CD4-positive, alpha-beta memory T cell (primary cell): ENCODE results near the gene KCNJ4. TPM values are rescaled to one million over a fixed set of nuclear protein-coding genes. Genes with fewer than 3 reads are reported as not detected.

Experiments used
- CTCF ChIA-PET: fragments of 350-600 bp; sonication (Branson Sonifier 250); formaldehyde crosslinking; loops from one replicate; lab custom pipeline; 2021; ENCODE audit warnings: inconsistent platforms; ENCODE audit not compliant: partially characterized antibody; lab: Charles Lee
- POLR2A ChIA-PET: fragments of 350-600 bp; sonication (Branson Sonifier 250); formaldehyde crosslinking; loops from one replicate; lab custom pipeline; 2021; ENCODE audit not compliant: partially characterized antibody; lab: Charles Lee
- DNase-seq, 5 donors: peaks; one replicate each; pipeline versions ENCODE4 v3.0.0 to v3.0.0-alpha.2; 2020 to 2022; ENCODE audit warnings: mixed read lengths in 1 of 5
- H3K27ac ChIP-seq: one replicate; pipeline ENCODE4 v1.7.0; 2013; ENCODE audit warnings: low read depth, low read length
- H3K27me3 ChIP-seq: 2 replicates; pipeline ENCODE4 v1.7.0; 2013; ENCODE audit warnings: mild to moderate bottlenecking, low read length, moderate library complexity; ENCODE audit not compliant: insufficient read depth
- H3K36me3 ChIP-seq: 2 replicates; pipeline ENCODE4 v1.7.0; 2013; ENCODE audit warnings: mild to moderate bottlenecking, low read length, moderate library complexity; ENCODE audit not compliant: insufficient read depth
- H3K4me1 ChIP-seq: 2 replicates; pipeline ENCODE4 v1.7.0; 2013; ENCODE audit warnings: mild to moderate bottlenecking, low read length, moderate library complexity; ENCODE audit not compliant: insufficient read depth
- H3K4me3 ChIP-seq, 2 donors: one replicate each; pipeline ENCODE4 v1.7.0; 2013; ENCODE audit warnings: low read length in 2 of 2, mild to moderate bottlenecking in 1 of 2
- H3K9me3 ChIP-seq, 2 donors: one replicate each; pipeline ENCODE4 v1.7.0; 2013; ENCODE audit warnings: low read length in 2 of 2, control low read depth in 1 of 2; ENCODE audit not compliant: control insufficient read depth in 1 of 2
- H3K27ac Mint-ChIP-seq, 7 donors: one replicate each; pipeline ENCODE4 v1.8.0; 2020 to 2021; ENCODE audit warnings: mixed read lengths in 7 of 7, mild to moderate bottlenecking in 6 of 7, inconsistent platforms in 3 of 7, moderate library complexity in 3 of 7
- H3K27me3 Mint-ChIP-seq, 2 donors: one replicate each; pipeline ENCODE4 v1.8.0; 2020 to 2021; ENCODE audit warnings: mixed read lengths in 2 of 2
- H3K36me3 Mint-ChIP-seq, 2 donors: one replicate each; pipeline ENCODE4 v1.8.0; 2020 to 2021; ENCODE audit warnings: mixed read lengths in 2 of 2, inconsistent platforms in 1 of 2, mild to moderate bottlenecking in 1 of 2
- H3K4me1 Mint-ChIP-seq, 4 donors: one replicate each; pipeline ENCODE4 v1.8.0; 2020 to 2021; ENCODE audit warnings: mixed read lengths in 4 of 4, mild to moderate bottlenecking in 1 of 4
- H3K4me3 Mint-ChIP-seq, 8 donors: one replicate each; pipeline ENCODE4 v1.8.0; 2020 to 2021; ENCODE audit warnings: mixed read lengths in 8 of 8, mild to moderate bottlenecking in 7 of 8, moderate library complexity in 6 of 8, inconsistent platforms in 3 of 8
- H3K9me3 Mint-ChIP-seq, 8 donors: one replicate each; pipeline ENCODE4 v1.8.0; 2020 to 2021; ENCODE audit warnings: mixed read lengths in 8 of 8, mild to moderate bottlenecking in 5 of 8, inconsistent platforms in 3 of 8, moderate library complexity in 1 of 8
- intact Hi-C: fragments of 100-400 bp; cut with micrococcal nuclease; formaldehyde crosslinking; loops from one replicate; pipeline ENCODE4 v1.15.1; 2023
- polyA plus RNA-seq, 2 donors: library from polyadenylated mRNA; unstranded; fragments of 300-500 nt; fragmentation: Illumina TruSeq; gene quantifications; one replicate each; pipeline ENCODE4 v1.2.3, GENCODE V29; 2021
- total RNA-seq, 2 experiments: library from RNA; stranded (reverse); gene quantifications; one replicate each; pipeline ENCODE4 v1.2.3, GENCODE V29; 2021

Gene KCNJ4
- total and polyA plus RNA-seq, 4 experiments from 2014 or later, result not detected

DNA sequence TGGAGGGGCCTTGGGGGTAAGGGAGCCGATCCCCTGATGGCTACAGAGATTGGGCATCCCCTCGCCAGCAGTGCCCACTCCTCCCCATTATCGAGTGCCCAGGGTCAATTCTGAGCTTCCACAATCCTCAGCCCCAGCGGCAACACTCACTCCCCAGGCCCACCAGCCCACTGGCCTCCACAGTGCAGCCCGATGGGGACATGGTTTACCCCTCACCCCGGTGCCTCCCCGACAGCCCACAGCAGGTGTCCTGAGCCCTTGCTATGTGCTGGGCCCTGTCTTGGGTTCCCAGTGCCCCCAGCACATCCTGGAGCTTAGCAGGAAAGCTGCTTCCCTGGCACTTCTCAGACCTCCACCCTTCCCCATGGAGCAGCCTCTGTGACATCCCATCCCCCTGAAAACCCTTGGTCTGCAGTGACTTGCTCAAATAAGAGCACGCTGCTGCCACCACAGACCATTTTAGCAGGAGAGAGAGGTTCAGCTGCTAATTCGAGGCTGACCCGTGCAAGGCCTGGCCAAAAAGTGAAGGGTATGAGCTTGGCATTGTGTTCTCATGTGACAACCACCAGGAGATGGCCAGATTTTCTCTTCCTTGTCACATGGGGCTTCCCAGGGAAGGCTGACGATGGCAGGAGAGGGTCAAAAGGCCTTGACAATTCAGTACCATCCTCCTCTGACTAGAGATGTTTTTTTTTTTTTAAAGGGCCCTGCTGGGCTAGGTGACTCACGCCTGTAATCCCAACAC is 23.6 kb downstream of the KCNJ4 start:
- peaks cover 0 to 1% (median 0%) of the 10 kb centered on the region in 8 donors for H3K9me3 Mint-ChIP-seq
- intact Hi-C loops, result no loop called here
- Histone ChIP-seq H3K9me3 (no peaks in the 10 kb centered on the region), H3K27ac (no peak overlapping the region), H3K36me3 (no peaks in the 10 kb centered on the region), H3K27me3 (no peaks in the 10 kb centered on the region), H3K4me1 (no peaks in the 10 kb centered on the region), H3K4me3 (no peak overlapping the region)
- no peak overlapping the region for H3K4me3 Mint-ChIP-seq
- H3K27me3 Mint-ChIP-seq, result peaks cover under 1 to 2% of the 10 kb centered on the region in 2 donors
- peak overlapping the region in 1 of 7 donors; percentile 25 for H3K27ac Mint-ChIP-seq
- H3K4me1 Mint-ChIP-seq, result no peaks in the 10 kb centered on the region
- no peak for DNase-seq
- CTCF ChIA-PET, result no interaction called here
- POLR2A ChIA-PET, result no interaction called here
- no peaks in the 10 kb centered on the region for H3K36me3 Mint-ChIP-seq

DNA sequence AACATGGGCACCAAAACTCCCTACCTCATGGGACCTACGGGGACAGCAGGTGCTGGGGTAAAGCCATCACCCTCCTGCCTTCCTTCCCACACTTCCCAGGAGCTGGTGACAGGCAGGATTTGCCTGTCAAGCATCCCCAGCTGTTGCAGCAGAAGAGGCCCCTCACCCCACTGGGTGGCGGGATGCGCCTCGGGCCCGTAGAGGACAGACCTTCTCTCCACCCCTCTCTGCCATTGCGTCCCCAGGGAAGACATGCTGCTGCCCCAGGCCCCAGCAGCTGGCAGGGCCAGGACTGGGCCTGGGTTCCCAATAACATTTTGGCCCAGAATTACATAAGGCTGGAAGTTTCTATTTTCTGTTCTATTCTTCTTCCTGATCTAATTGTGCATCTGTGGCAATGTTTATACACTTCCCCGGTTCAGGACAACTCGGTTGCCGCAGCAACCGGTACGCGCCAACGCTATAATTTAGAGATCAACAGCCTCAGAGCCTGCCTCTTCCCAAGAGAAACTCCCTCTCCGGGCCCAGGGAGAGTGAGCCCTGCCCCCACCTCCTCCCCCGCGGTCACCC is 25.4 kb downstream of the KCNJ4 start:
- no peaks in the 10 kb centered on the region for H3K36me3 ChIP-seq
- H3K27ac Mint-ChIP-seq, result no peak overlapping the region
- ChIA-PET POLR2A (no interaction called here), CTCF (no interaction called here)
- peaks cover 0 to 2% of the 10 kb centered on the region in 2 donors for H3K27me3 Mint-ChIP-seq
- H3K9me3 ChIP-seq, result no peaks in the 10 kb centered on the region
- no peaks in the 10 kb centered on the region for H3K4me1 ChIP-seq
- no peak for DNase-seq
- no peaks in the 10 kb centered on the region for H3K36me3 Mint-ChIP-seq
- no peak overlapping the region for H3K4me3 Mint-ChIP-seq
- intact Hi-C loops, result no loop called here
- H3K9me3 Mint-ChIP-seq, result peaks cover 0 to 1% (median 0%) of the 10 kb centered on the region in 8 donors
- no peak overlapping the region for H3K27ac ChIP-seq
- H3K27me3 ChIP-seq, result no peaks in the 10 kb centered on the region
- no peak overlapping the region for H3K4me3 ChIP-seq
- H3K4me1 Mint-ChIP-seq, result no peaks in the 10 kb centered on the region

DNA sequence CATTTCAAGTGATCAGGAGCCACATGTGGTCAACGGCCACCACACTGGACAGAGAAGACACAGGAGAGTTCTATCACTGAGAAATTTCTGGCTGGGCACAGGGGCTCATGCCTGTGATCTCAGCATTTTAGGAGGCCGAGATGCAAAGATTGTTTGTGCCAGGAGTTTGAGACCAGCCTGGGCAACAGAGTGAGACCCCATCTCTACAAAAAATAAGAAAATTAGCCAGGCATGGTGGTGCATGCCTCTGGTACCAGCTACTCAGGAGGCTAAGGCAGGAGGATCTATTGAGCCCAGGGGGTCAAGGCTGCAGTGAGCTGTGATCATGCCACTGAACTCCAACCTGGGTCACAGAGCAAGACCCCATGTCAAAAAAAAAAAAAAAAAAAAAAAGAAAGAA is 26.3 kb downstream of the KCNJ4 start:
- no peaks in the 10 kb centered on the region for H3K36me3 Mint-ChIP-seq
- H3K4me1 Mint-ChIP-seq, result no peaks in the 10 kb centered on the region
- ChIA-PET POLR2A (no interaction called here), CTCF (no interaction called here)
- Histone ChIP-seq H3K27ac (no peak overlapping the region), H3K4me3 (no peak overlapping the region), H3K9me3 (no peaks in the 10 kb centered on the region), H3K36me3 (no peaks in the 10 kb centered on the region), H3K4me1 (no peaks in the 10 kb centered on the region), H3K27me3 (no peaks in the 10 kb centered on the region)
- no peak overlapping the region for H3K27ac Mint-ChIP-seq
- no peak overlapping the region for H3K4me3 Mint-ChIP-seq
- intact Hi-C loops, result no loop called here
- DNase-seq, result no peak
- H3K9me3 Mint-ChIP-seq, result peaks cover 0 to 1% (median 0%) of the 10 kb centered on the region in 8 donors
- no peaks in the 10 kb centered on the region for H3K27me3 Mint-ChIP-seq

DNA sequence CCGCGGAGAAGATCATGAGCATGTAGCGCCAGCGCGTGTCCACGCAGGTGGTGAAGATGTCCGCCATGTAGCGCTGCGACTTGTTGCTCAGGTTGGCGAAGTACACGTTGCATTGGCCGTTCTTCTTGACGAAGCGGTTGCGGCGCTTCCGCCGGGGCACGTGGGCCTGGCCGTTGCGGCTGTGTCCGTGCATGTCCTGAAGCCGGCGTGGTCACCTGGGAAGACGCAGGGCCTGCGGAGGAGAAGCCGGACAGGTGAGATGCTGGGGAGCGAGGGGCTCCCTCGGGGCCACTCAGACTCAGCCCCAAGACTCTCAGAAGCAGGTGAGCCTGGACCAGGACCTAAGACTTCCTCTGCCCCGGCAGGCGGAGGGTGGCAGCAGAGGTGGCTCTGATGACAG is 27.1 kb downstream of the KCNJ4 start:
- ChIA-PET POLR2A (no interaction called here), CTCF (no interaction called here)
- peaks cover 0 to 1% (median 0%) of the 10 kb centered on the region in 8 donors for H3K9me3 Mint-ChIP-seq
- no peaks in the 10 kb centered on the region for H3K27me3 Mint-ChIP-seq
- Histone ChIP-seq H3K9me3 (no peaks in the 10 kb centered on the region), H3K36me3 (no peaks in the 10 kb centered on the region), H3K27ac (no peak overlapping the region), H3K4me1 (no peaks in the 10 kb centered on the region), H3K27me3 (no peaks in the 10 kb centered on the region), H3K4me3 (no peak overlapping the region)
- no peak overlapping the region for H3K4me3 Mint-ChIP-seq
- no peaks in the 10 kb centered on the region for H3K4me1 Mint-ChIP-seq
- no peaks in the 10 kb centered on the region for H3K36me3 Mint-ChIP-seq
- no peak overlapping the region for H3K27ac Mint-ChIP-seq
- intact Hi-C loops, result no loop called here
- DNase-seq, result no peak

DNA sequence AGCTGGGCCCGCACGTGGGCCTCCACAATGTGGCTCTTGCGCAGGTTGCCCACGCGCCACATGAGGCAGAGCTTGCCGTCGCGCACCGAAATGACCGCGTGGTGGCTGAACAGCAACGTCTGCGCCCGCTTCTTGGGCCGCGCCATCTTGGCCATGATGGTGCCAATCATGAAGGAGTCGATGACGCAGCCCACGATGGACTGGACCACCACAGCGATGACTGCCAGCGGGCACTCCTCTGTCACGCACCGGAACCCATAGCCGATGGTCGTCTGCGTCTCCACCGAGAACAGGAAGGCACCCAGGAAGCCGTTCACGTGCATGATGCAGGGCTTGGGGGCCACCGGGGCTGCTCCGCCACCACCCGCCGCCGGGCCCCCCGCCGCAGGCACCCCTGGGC is 27.5 kb downstream of the KCNJ4 start:
- no peaks in the 10 kb centered on the region for H3K36me3 ChIP-seq
- intact Hi-C loops, result no loop called here
- no peak overlapping the region for H3K27ac Mint-ChIP-seq
- no peak overlapping the region for H3K4me3 Mint-ChIP-seq
- no peaks in the 10 kb centered on the region for H3K4me1 ChIP-seq
- ChIA-PET CTCF (no interaction called here), POLR2A (no interaction called here)
- H3K27me3 ChIP-seq, result no peaks in the 10 kb centered on the region
- no peak for DNase-seq
- H3K27me3 Mint-ChIP-seq, result no peaks in the 10 kb centered on the region
- H3K9me3 Mint-ChIP-seq, result peaks cover 0 to 1% (median 0%) of the 10 kb centered on the region in 8 donors
- no peaks in the 10 kb centered on the region for H3K36me3 Mint-ChIP-seq
- no peaks in the 10 kb centered on the region for H3K4me1 Mint-ChIP-seq
- no peak overlapping the region for H3K4me3 ChIP-seq
- no peak overlapping the region for H3K27ac ChIP-seq
- H3K9me3 ChIP-seq, result no peaks in the 10 kb centered on the region

DNA sequence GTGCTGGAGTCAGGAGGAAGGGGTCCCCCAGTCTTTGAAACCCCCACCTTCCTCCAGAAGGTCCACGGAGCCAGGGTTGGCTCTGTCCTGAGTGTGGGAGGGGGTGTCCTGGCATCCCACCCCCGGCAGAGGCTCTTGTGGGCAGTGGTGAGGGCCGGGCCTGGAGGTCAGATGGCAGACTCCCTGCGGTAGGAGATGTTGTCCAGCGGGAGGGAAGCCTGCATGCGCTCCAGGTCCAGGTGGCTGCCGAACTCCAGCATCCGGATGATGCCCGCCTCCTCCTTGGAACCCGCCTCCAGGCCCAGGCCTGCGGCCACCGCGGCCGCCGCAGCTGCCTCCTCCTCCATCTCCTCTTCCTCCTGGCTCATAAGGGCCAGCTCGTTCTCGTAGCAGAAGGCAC is 28.4 kb downstream of the KCNJ4 start:
- H3K36me3 Mint-ChIP-seq, result no peaks in the 10 kb centered on the region
- Histone ChIP-seq H3K27me3 (no peaks in the 10 kb centered on the region), H3K27ac (no peak overlapping the region), H3K9me3 (no peaks in the 10 kb centered on the region), H3K36me3 (no peaks in the 10 kb centered on the region), H3K4me1 (no peaks in the 10 kb centered on the region), H3K4me3 (no peak overlapping the region)
- H3K9me3 Mint-ChIP-seq, result peaks cover 0 to 1% (median 0%) of the 10 kb centered on the region in 8 donors
- no peaks in the 10 kb centered on the region for H3K27me3 Mint-ChIP-seq
- H3K4me1 Mint-ChIP-seq, result no peaks in the 10 kb centered on the region
- no peak for DNase-seq
- no peak overlapping the region for H3K27ac Mint-ChIP-seq
- intact Hi-C loops, result no loop called here
- ChIA-PET POLR2A (no interaction called here), CTCF (no interaction called here)
- H3K4me3 Mint-ChIP-seq, result no peak overlapping the region

DNA sequence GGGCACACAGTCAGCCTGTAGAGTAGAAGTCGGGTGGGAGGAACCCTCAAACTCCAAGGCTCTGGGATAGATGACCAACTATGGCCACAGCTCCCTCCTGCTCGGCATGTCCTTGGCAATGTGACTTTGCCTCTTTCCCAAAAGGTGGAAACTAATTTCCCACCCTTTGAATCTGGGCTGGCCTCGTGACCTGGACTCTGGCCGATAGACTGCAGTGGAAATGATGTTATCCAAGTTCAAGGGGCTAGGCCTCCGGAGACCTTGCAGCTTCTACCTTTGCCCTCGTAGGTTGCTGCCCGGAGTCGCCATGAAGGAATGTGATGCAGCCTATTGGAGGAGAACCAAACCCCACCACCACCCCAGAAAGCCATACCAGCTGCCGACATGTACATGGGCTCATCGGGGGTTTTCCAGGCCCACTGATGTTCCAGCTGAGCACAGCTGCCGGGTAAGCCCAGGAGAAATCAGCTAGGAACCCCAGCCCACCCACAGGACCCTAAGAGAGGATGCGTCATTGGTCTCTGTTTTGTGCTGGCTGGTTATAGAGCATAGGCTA is 30.4 kb downstream of the KCNJ4 start:
- Histone ChIP-seq H3K9me3 (no peaks in the 10 kb centered on the region), H3K36me3 (no peaks in the 10 kb centered on the region), H3K4me3 (no peak overlapping the region), H3K27me3 (no peaks in the 10 kb centered on the region), H3K27ac (no peak overlapping the region), H3K4me1 (no peaks in the 10 kb centered on the region)
- Mint-ChIP-seq H3K36me3 (no peaks in the 10 kb centered on the region), H3K4me1 (no peaks in the 10 kb centered on the region), H3K9me3 (peaks cover 0 to 1% (median 0%) of the 10 kb centered on the region in 8 donors), H3K27ac (no peak overlapping the region), H3K4me3 (no peak overlapping the region), H3K27me3 (no peaks in the 10 kb centered on the region)
- POLR2A ChIA-PET, result no interaction called here
- no peak for DNase-seq
- CTCF ChIA-PET, result no interaction called here
- intact Hi-C loops, result no loop called here
